GM10266 (cell line): Measurements from ENCODE around the gene ZDHHC7.

Source experiments
- DNase-seq: peaks from one replicate; pipeline ENCODE4 v3.0.0; 2012; ENCODE audit errors: extremely low spot score
- CTCF ChIP-seq: IDR thresholded peaks from 2 replicates; pipeline ENCODE4 v1.5.1; 2012; ENCODE audit warnings: mild to moderate bottlenecking, low read depth; ENCODE audit not compliant: control insufficient read depth, insufficient read depth; ENCODE audit errors: missing control alignments

The ZDHHC7 gene

DNA sequence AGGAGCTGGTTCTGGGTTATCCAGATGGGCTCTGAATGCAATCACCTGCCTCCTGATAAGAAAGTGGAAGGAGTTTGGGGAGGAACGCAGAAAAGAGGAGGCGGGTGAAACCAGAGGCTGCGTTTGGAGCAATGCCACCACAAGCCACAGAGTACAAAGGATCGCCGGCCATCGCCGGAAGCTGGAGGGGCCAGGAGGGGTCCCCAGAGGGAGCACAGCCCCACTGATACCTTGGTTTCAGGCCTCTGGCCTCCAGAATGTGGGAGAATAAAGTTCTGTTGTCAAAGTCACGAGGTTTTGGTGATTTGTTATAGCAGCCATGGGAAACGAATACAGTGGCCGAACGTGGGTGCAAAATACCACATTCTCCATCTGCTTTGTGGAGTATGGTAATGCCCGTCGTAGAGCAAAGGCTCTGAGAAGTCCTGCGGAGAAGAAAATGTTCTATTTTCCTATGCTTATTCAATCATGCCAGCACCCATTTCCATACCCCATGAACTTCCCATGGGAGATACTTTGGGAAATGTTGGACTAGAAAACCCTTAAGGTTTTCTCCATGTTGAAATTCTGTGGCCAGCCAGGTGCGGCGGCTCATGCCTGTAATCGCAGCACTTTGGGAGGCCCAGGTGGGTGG, 51.4 kb downstream of the ZDHHC7 start:
- no peak for TF ChIP-seq CTCF
- DNase-seq: no peak

- DNase-seq: no peak
- no peak for TF ChIP-seq CTCF
These were observed 52.2 kb downstream of the ZDHHC7 start for GRCh38 chr16:84959045-84959576.

DNA sequence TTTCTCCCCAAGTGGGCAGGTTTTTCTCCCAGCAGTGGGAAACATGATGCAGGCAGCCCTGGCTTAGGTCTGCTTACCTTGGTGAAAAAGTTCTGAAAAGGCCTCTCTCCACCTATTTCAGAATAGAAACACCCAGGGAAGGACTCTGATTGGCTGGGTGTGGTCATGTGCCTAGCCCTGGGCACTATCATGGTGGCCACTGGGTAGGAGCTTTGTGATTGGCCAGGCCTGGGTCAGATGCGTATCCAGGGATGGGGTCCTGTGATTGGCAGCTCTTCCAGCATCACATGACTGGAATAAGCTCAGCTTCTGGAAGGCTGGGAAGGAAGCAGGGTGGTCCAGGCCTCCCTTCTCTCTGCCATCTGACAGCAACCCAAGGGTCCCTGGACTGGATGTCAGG, 53.5 kb downstream of the ZDHHC7 start:
- no peak for TF ChIP-seq CTCF
- no peak for DNase-seq

DNA sequence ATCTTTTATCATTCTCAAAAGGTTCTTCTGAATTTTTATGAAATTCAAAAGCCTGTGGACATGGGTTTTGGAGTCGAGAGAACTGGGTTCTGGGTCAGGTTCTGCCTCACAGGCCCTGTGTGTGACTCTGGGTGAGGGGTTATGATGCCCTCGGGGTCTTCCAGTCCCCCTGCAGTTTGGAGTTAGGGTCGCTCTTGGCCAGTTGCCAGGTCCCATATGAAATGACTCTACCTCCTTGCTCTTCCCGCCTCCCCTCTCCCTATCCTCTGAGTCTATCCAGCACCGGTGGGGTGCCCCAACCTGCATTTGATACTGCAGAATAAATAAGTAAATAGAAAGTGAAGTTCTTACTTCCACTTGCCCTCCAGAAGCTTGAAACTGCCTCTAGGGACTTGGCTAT, 54.1 kb downstream of the ZDHHC7 start:
- TF ChIP-seq CTCF: no peak
- DNase-seq: no peak

DNA sequence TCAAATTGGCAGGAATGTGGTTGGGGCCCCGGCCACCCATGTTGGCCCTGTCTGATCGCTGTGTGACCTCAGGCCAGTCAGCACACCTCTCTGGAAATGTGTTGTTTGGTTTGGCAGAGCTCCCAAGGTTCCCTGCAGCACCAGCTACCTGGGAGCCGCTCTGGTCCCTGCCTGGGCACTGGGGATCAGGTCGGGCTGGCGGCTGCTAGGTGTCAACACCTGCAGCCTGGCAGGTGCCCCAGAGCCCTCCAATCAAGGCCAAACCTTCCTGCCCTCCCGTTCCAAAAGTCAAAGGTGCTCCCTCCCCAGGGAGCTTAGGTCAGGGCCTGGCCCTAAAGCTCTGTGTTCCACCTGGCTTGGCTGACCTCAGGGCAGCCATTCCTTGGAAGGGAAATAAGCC, 55.9 kb downstream of the ZDHHC7 start:
- DNase-seq: no peak
- no peak for TF ChIP-seq CTCF

DNA sequence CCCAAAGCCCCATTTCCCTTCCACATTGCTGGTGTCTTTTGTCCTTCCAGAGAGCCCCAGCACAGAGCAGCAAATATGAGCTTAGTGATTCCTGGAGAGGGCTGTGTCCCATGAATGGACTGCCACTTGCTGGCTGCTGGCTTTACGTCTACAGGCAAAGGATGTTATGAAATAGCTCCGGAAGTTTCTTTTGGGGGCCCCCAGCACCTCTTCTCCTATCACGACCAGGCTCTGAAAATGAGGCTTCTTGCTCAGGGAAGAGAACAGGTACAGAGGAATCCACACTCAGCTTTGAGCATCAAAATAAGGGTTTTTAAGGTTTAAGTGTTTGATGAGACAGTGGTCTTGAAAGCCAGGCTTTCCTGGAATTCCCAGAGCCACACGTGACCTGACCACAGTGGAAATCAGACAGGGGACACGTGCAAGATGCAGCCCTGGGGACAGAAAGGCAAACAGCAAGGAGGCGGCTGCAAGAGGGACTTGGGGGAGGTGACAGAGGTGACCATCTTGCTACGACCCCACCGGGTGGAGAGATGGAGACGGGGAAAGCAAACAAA, 58.1 kb downstream of the ZDHHC7 start:
- no peak for DNase-seq
- TF ChIP-seq CTCF: no peak
